ENCODE data around the gene S100A10.

DNA sequence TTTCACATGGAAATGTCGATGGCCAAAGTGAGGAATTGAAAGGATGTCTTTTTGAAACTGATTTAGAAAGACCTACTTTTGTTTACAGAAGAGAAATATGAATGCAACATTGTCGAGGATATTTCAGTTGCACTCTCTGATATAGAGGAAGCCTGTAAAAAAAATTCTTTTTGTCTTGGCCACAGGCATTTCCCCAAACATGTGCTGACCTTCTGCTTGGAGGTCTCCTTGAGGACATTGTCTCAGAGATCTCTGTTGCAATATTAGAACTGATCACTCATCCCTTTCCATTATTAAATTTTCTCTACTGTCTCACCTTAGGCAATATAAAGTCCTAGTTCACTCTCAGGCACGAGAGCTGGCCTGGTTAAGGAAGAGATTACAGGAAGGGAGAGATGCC is 27.2 kb upstream of the S100A10 start:
- TF ChIP-seq POLR2A (IDR thresholded peaks at IDR 0.05; ENCODE audit: low read length) (no peak), GATA1 (IDR thresholded peaks at IDR 0.05; ENCODE audit: low read depth, low read length) (no peak)
